Activated T-helper 1 cell treated with Interleukin-2 at 50 U/mL for 16 hours (primary cell): ENCODE results near the gene APEX2.
"Not testable (repeated sequence)": the region's sequence is repeated elsewhere in the genome, so short reads cannot be mapped to it uniquely, and the experiment has no call there.

ENCODE experiments used
- DNase-seq: peaks from one replicate; pipeline ENCODE4 v3.0.0-alpha.2; 2020; ENCODE audit warnings: low read depth

APEX2 gene

DNA sequence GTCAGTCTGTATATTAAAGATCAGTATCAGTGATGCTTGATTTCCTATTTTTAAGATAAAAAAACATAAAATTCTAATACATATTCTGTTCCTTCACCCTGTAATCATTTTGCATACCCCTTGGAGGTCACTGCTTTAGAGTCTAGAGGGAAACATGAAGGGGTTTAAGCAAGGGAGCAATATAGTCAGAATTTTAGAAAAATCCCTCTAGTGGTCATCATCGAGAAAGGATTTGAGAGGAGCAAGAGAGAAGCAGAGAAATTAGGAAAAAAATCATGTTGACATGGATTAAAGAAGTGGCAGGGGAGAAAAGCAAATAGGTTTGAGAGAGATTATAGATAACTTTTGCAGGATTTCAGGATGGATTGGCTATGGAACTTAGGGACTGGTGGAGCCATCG, 11.1 kb downstream of the APEX2 start:
- DNase-seq: no peak

- no peak for DNase-seq
Observed at GRCh38 chrX:55014897-55015299, 14.7 kb downstream of the APEX2 start.

DNA sequence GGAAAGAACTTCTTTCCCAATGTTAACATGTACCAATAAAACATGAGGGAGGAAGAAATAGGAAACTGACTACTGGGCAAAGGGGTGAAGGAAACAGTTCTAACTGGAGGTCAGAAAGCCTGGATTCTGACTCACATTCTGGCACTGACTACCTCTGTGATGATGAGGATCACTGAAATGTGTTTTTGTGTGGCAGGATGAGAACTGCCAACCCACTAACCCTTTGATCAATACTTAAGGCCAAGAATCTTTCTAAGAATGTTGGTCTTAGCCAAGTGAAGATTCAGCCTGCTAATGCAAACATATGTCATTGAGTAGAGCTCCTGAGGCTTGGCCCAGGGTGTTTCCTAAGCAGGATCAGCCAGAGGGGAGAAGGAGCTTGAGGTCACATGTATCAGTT, 26.0 kb downstream of the APEX2 start:
- DNase-seq: no peak

GRCh38 chrX:55026840-55027239, 26.7 kb downstream of the APEX2 start:
- DNase-seq: no peak

- no peak for DNase-seq
Observed at GRCh38 chrX:55028040-55028439, 27.9 kb downstream of the APEX2 start.

DNA sequence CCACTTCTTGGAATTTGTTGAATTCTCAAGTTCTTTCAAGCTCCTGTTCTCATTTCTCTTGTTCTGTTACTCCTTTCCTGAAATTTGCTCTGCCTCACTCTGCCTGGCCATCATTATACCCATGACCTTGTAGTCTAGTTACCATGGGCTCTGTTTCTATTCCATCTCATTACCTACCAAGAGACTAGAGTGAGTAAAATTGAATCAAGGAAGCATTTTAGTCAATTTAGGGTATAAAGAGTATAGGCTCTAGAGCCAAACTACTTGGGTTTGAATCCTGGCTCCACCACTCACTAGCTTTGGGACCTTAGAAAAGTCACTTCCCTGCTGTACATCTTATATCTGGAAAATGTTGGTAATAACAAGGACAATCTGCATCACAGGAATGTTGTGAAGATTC, 28.4 kb downstream of the APEX2 start:
- no peak for DNase-seq

DNA sequence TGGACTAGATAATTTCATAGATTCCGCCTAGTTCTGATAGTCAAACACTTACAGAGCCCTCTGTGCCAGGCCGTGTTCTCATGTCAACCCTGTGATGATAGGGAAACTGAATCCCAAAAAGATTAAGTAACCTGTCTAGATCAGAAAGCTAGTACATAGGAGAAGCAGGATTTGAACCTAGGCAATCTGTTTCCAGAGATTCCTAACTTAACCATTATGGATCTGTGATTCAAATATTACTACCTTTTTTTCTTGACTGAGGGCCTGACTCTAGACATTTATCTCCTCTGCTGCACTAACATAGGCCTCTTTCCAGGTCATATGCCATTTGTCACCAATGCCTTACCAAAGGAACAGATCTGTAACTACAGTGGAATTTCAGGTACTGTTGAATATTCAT, 29.1 kb downstream of the APEX2 start:
- DNase-seq: no peak

GRCh38 chrX:55030271-55031205, 30.4 kb downstream of the APEX2 start, which contains the start of gene ALAS2:
TSS of gene ALAS2 (minus strand) at chrX:55030977. CDS start at chrX:55026000, 4,977 bp downstream.
- DNase-seq: no peak

GRCh38 chrX:55033429-55033828, 33.3 kb downstream of the APEX2 start:
- DNase-seq: no peak

DNA sequence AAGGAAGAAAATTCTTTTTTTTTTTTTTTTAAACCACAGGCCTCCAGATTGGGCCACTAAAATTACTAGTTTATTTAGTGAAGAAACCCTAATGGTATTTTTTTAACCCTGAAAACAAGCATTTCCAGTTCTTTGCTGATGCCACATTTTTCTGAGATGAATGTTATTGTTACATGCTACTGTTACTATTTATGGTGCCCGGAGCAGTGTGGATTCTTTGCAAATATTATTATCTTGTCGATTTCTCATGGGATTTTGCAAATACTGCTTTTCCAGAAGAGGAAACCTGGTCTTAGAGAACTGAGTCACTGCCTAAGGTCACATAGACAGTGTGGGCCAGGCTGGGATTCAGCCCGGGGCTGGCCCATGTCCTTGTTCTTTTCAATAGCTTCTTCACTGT, 39.3 kb downstream of the APEX2 start:
- DNase-seq: no peak

DNA sequence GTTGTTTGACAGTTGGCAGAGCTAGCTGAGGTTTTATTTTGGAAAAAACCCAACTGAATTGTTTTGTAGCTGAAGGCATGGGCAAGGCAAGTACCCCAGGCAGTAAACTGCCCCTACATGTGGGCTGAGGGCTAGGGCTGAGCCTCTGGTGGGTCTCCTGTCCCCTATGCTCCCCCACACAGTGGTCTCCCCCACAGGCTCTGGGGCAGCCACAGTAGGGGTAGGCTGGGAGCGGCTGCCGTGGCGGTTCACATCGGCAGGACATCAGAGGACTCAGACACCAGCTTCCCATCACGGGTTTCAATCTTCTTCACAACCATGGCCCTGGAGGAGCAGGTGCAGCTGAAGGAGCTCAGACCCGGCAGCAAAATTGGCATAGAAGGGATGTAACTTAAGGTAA, 41.4 kb downstream of the APEX2 start:
- DNase-seq: no peak

DNA sequence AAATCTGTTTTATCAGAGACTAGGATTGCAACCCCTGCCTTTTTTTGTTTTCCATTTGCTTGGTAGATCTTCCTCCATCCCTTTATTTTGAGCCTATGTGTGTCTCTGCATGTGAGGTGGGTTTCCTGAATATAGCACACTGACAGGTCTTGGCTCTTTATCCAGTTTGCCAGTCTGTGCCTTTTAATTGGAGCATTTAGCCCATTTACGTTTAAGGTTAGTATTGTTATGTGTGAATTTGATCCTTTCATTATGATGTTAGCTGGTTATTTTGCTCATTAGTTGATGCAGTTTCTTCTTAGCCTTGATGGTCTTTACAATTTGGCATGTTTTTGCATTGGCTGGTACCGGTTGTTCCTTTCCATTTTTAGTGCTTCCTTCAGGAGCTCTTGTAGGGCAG, 50.4 kb downstream of the APEX2 start:
- DNase-seq: not testable (repeated sequence)

GRCh38 chrX:55056820-55057674, 56.9 kb downstream of the APEX2 start:
- no peak for DNase-seq

GRCh38 chrX:55057675-55058249, 57.6 kb downstream of the APEX2 start:
- DNase-seq: no peak
